ENCODE results near the gene TBXA2R.
"Not testable (repeated sequence)": the region's sequence is repeated elsewhere in the genome, so short reads cannot be mapped to it uniquely, and the experiment has no call there.

The TBXA2R gene

GRCh38 chr19:3577723-3578344, 28.8 kb downstream of the TBXA2R start:
- DNase-seq (ENCODE audit: low spot score) = no peak

- no peak for DNase-seq (ENCODE audit: low spot score)
Measured at GRCh38 chr19:3576696-3577443, 29.8 kb downstream of the TBXA2R start.

GRCh38 chr19:3575949-3576673, 30.6 kb downstream of the TBXA2R start:
- DNase-seq (ENCODE audit: low spot score) = no peak

GRCh38 chr19:3575260-3575741, 31.4 kb downstream of the TBXA2R start:
- DNase-seq (ENCODE audit: low spot score) = no peak

GRCh38 chr19:3573858-3574637, 32.6 kb downstream of the TBXA2R start:
- peak; percentile 96 for DNase-seq (ENCODE audit: low spot score)

- no peak for DNase-seq (ENCODE audit: low spot score)
Measured at GRCh38 chr19:3573162-3573857, 33.4 kb downstream of the TBXA2R start.

GRCh38 chr19:3572855-3573161, 33.9 kb downstream of the TBXA2R start, which contains the start of gene HMG20B:
TSS of gene HMG20B (plus strand) at chr19:3572944. CDS start at chr19:3573310, 366 bp downstream.
- DNase-seq (ENCODE audit: low spot score) = no peak

GRCh38 chr19:3572132-3572854, 34.4 kb downstream of the TBXA2R start:
- peak; percentile 98 for DNase-seq (ENCODE audit: low spot score)

- DNase-seq (ENCODE audit: low spot score) = no peak
Measured at GRCh38 chr19:3570606-3571011, 36.1 kb downstream of the TBXA2R start.

GRCh38 chr19:3570042-3570441, 36.6 kb downstream of the TBXA2R start:
- not testable (repeated sequence) for DNase-seq (ENCODE audit: low spot score)

GRCh38 chr19:3565139-3565538, 41.5 kb downstream of the TBXA2R start:
- no peak for DNase-seq (ENCODE audit: low spot score)

GRCh38 chr19:3563709-3564524, 42.8 kb downstream of the TBXA2R start:
- DNase-seq (ENCODE audit: low spot score) = no peak

GRCh38 chr19:3557461-3558248, 49.0 kb downstream of the TBXA2R start, which contains the start of gene MFSD12:
TSS of gene MFSD12 (minus strand) at chr19:3557586. CDS start at chr19:3557403, 183 bp downstream.
- DNase-seq (ENCODE audit: low spot score) = peak; percentile 100

- peak; percentile 77 for DNase-seq (ENCODE audit: low spot score)
Measured at GRCh38 chr19:3556978-3557460, 49.7 kb downstream of the TBXA2R start.

GRCh38 chr19:3556423-3556977, 50.2 kb downstream of the TBXA2R start:
- DNase-seq (ENCODE audit: low spot score) = no peak

GRCh38 chr19:3555653-3556422, 50.8 kb downstream of the TBXA2R start:
- no peak for DNase-seq (ENCODE audit: low spot score)

GRCh38 chr19:3554254-3555083, 52.2 kb downstream of the TBXA2R start:
- DNase-seq (ENCODE audit: low spot score) = no peak

Data from AG08396 (cell line).